SK-N-SH treated with all-trans-retinoic acid at 6 μM for 48 hours (cell line): Measurements from ENCODE around the gene FLAD1.

Source experiments
- ATAC-seq: fragments of 200-7000 bp; cut with Tn5 transposase; 3 replicates; pipeline ENCODE4 v1.9.1; 2020; ENCODE audit warnings: mild to moderate bottlenecking, moderate library complexity
- CREB5 ChIP-seq: fragments of 250-450 bp; sonication (Bioruptor Pico); IDR thresholded peaks from 2 replicates; pipeline ENCODE4 v1.5.1; 2020; ENCODE audit warnings: low read depth, mild to moderate bottlenecking, moderate library complexity
- CSDC2 ChIP-seq: fragments of 250-450 bp; sonication (Bioruptor Pico); IDR thresholded peaks from 2 replicates; pipeline ENCODE4 v1.5.0; 2020; ENCODE audit warnings: mild to moderate bottlenecking, moderate library complexity
- CSRNP3 ChIP-seq: fragments of 250-450 bp; sonication (Bioruptor Pico); IDR thresholded peaks from 2 replicates; pipeline ENCODE4 v1.5.1; 2021; ENCODE audit warnings: mild to moderate bottlenecking, moderate library complexity
- ESRRG ChIP-seq: fragments of 250-450 bp; sonication (Bioruptor Pico); IDR thresholded peaks from 2 replicates; pipeline ENCODE4 v1.6.1; 2021; ENCODE audit warnings: mild to moderate bottlenecking
- ISL1 ChIP-seq: fragments of 250-450 bp; sonication (Bioruptor Pico); IDR thresholded peaks from 2 replicates; pipeline ENCODE4 v2.1.2; 2022; ENCODE audit warnings: mild to moderate bottlenecking, moderate library complexity
- OSR1 ChIP-seq: fragments of 250-450 bp; sonication (Bioruptor Pico); IDR thresholded peaks from 2 replicates; pipeline ENCODE4 v1.8.0; 2022; ENCODE audit warnings: moderate library complexity, mild to moderate bottlenecking, inconsistent platforms
- POU6F1 ChIP-seq: fragments of 250-450 bp; sonication (Bioruptor Pico); IDR thresholded peaks from 2 replicates; pipeline ENCODE4 v1.8.0; 2021; ENCODE audit warnings: low read depth, mild to moderate bottlenecking, moderate library complexity, borderline replicate concordance
- PPARA ChIP-seq: fragments of 250-450 bp; sonication (Bioruptor Pico); IDR thresholded peaks from 2 replicates; pipeline ENCODE4 v1.5.0; 2020; ENCODE audit warnings: mild to moderate bottlenecking, borderline replicate concordance
- RARB ChIP-seq: fragments of 250-450 bp; sonication (Bioruptor Pico); IDR thresholded peaks from 2 replicates; pipeline ENCODE4 v1.8.0; 2021; ENCODE audit warnings: mild to moderate bottlenecking, moderate library complexity
- SNAI2 ChIP-seq: fragments of 250-450 bp; sonication (Bioruptor Pico); IDR thresholded peaks from 2 replicates; pipeline ENCODE4 v1.5.0; 2020; ENCODE audit warnings: mild to moderate bottlenecking, moderate library complexity
- TCF4 ChIP-seq: fragments of 250-450 bp; sonication (Bioruptor Pico); IDR thresholded peaks from 2 replicates; pipeline ENCODE4 v1.8.0; 2021; ENCODE audit warnings: mild to moderate bottlenecking, moderate library complexity, borderline replicate concordance
- TOX ChIP-seq: fragments of 250-450 bp; sonication (Bioruptor Pico); IDR thresholded peaks from 2 replicates; pipeline ENCODE4 v1.8.0; 2021; ENCODE audit warnings: mild to moderate bottlenecking, moderate library complexity, borderline replicate concordance
- TSHZ2 ChIP-seq: fragments of 250-450 bp; sonication (Bioruptor Pico); IDR thresholded peaks from 2 replicates; pipeline ENCODE4 v1.5.0; 2020; ENCODE audit warnings: mild to moderate bottlenecking, moderate library complexity
- ZC3H10 ChIP-seq: fragments of 250-450 bp; sonication (Bioruptor Pico); IDR thresholded peaks from 2 replicates; pipeline ENCODE4 v1.5.1; 2021; ENCODE audit warnings: mild to moderate bottlenecking, moderate library complexity
- ZFP30 ChIP-seq: fragments of 450-650 bp; formaldehyde crosslinking; IDR thresholded peaks from 2 replicates; pipeline ENCODE4 v1.5.0; 2022; ENCODE audit warnings: mild to moderate bottlenecking, moderate library complexity
- ZNF565 ChIP-seq: fragments of 450-650 bp; formaldehyde crosslinking; conservative IDR thresholded peaks from 2 replicates; pipeline ENCODE4 v1.5.0; 2020; ENCODE audit warnings: low read depth, mild to moderate bottlenecking, moderate library complexity
- ZNF70 ChIP-seq: fragments of 450-650 bp; formaldehyde crosslinking; IDR thresholded peaks from 2 replicates; pipeline ENCODE4 v1.5.0; 2020; ENCODE audit warnings: mild to moderate bottlenecking, moderate library complexity
- ZNF8 ChIP-seq: fragments of 450-650 bp; formaldehyde crosslinking; IDR thresholded peaks from 2 replicates; pipeline ENCODE4 v1.5.0; 2020; ENCODE audit warnings: mild to moderate bottlenecking, moderate library complexity

FLAD1 gene

GRCh38 chr1:154966111-154966510 is 17.0 kb upstream of the FLAD1 start (continued):
- TF ChIP-seq RARB (CRISPR knock-in tag) (no peak), ZNF70 (CRISPR knock-in tag) (no peak)

GRCh38 chr1:154967331-154967950 is 15.7 kb upstream of the FLAD1 start:
- ATAC-seq: no peak
- no peak for TF ChIP-seq ZNF8 (CRISPR knock-in tag)
- no peak for TF ChIP-seq ZFP30 (CRISPR knock-in tag)
- TF ChIP-seq SNAI2 (CRISPR knock-in tag): no peak

GRCh38 chr1:154968731-154969130 is 14.4 kb upstream of the FLAD1 start:
- ATAC-seq: no peak
- TF ChIP-seq ESRRG (no peak), TOX (CRISPR knock-in tag) (no peak), ZNF8 (CRISPR knock-in tag) (no peak)

- ATAC-seq: no peak
- no peak for TF ChIP-seq ZC3H10 (CRISPR knock-in tag)
- no peak for TF ChIP-seq ESRRG
- no peak for TF ChIP-seq OSR1 (CRISPR knock-in tag)
- TF ChIP-seq POU6F1: no peak
- TF ChIP-seq ISL1 (CRISPR knock-in tag): no peak
- TF ChIP-seq TCF4: no peak
- no peak for TF ChIP-seq TSHZ2
- no peak for TF ChIP-seq CREB5 (CRISPR knock-in tag)
- TF ChIP-seq PPARA (CRISPR knock-in tag): no peak
- TF ChIP-seq ZNF565 (CRISPR knock-in tag): no peak
- TF ChIP-seq SNAI2 (CRISPR knock-in tag): no peak
- no peak for TF ChIP-seq CSRNP3 (CRISPR knock-in tag)
- no peak for TF ChIP-seq ZNF70 (CRISPR knock-in tag)
- TF ChIP-seq, all 23 proteins: peak for 0
These were observed 13.9 kb upstream of the FLAD1 start for GRCh38 chr1:154969246-154969645.

- no peak for ATAC-seq
- TF ChIP-seq CSDC2 (CRISPR knock-in tag): no peak
These were observed 13.2 kb upstream of the FLAD1 start for GRCh38 chr1:154969860-154970452.
